Breast epithelium (tissue), 4 donors: ENCODE data around the gene ITGB4. TPM values are rescaled to one million over a fixed set of nuclear protein-coding genes. Genes with fewer than 3 reads are reported as not detected.

ENCODE experiments used
- DNase-seq, 2 donors: peaks; one replicate each; pipeline ENCODE4 v3.0.0-alpha.2; 2019; ENCODE audit warnings: low spot score in 2 of 2
- H3K27ac ChIP-seq, 2 donors: fragments of 200-600 bp; sonication (generic) in 1 of 2; one replicate each; pipeline ENCODE4 v1.5.1; 2016 to 2019; ENCODE audit warnings: mild to moderate bottlenecking in 1 of 2
- H3K27me3 ChIP-seq, 2 donors: fragments of 200-600 bp; sonication (generic) in 1 of 2; one replicate each; pipeline versions ENCODE4 v1.5.1 to v1.6.0; 2017 to 2019; ENCODE audit warnings: control low read depth in 1 of 2, mild to moderate bottlenecking in 1 of 2
- H3K36me3 ChIP-seq: fragments of 200-600 bp; one replicate; pipeline ENCODE4 v1.5.1; 2019
- H3K4me1 ChIP-seq, 2 donors: fragments of 200-600 bp; sonication (generic); one replicate each; pipeline ENCODE4 v1.5.1; 2016 to 2019; ENCODE audit warnings: control low read depth in 1 of 2
- H3K4me3 ChIP-seq, 3 donors: fragments of 200-600 bp; sonication (generic); 1 replicate in 2 of 3; 2 replicates in 1 of 3; pipeline ENCODE4 v1.5.1; 2016 to 2019; ENCODE audit warnings: mild to moderate bottlenecking in 3 of 3, moderate library complexity in 2 of 3
- H3K9me3 ChIP-seq, 2 donors: fragments of 200-600 bp; sonication (generic) in 1 of 2; one replicate each; pipeline ENCODE4 v1.5.1; 2016 to 2019; ENCODE audit warnings: control low read depth in 1 of 2
- CTCF ChIP-seq, 3 donors: fragments of 450-650 bp; IDR thresholded peaks; one replicate each; pipeline ENCODE4 v1.5.1; 2016 to 2017; ENCODE audit warnings: antibody characterized with exemption in 3 of 3, mild to moderate bottlenecking in 3 of 3, moderate library complexity in 3 of 3
- POLR2A ChIP-seq: fragments of 450-650 bp; IDR thresholded peaks from one replicate; pipeline ENCODE4 v1.6.1; 2016; ENCODE audit warnings: antibody characterized with exemption, mild to moderate bottlenecking, moderate library complexity
- POLR2AphosphoS5 ChIP-seq, 3 donors: sonication (generic); formaldehyde crosslinking; IDR thresholded peaks; one replicate each; pipeline ENCODE4 v1.6.1; 2017; ENCODE audit warnings: antibody characterized with exemption in 3 of 3
- intact Hi-C: fragments of 100-400 bp; cut with DNase I; formaldehyde crosslinking; loops from one replicate; pipeline ENCODE4 v1.15.1; 2023; ENCODE audit warnings: low total_unique reads
- total RNA-seq, 3 donors: library from RNA; depleted of rRNA; stranded (reverse); fragments of >200 nt; gene quantifications; one replicate each; pipeline ENCODE4 v1.1.0, GENCODE V29; 2016

ITGB4 gene
- total RNA-seq, 3 donors from 2014 or later: 9.8 to 125 (median 67.2) TPM

DNA sequence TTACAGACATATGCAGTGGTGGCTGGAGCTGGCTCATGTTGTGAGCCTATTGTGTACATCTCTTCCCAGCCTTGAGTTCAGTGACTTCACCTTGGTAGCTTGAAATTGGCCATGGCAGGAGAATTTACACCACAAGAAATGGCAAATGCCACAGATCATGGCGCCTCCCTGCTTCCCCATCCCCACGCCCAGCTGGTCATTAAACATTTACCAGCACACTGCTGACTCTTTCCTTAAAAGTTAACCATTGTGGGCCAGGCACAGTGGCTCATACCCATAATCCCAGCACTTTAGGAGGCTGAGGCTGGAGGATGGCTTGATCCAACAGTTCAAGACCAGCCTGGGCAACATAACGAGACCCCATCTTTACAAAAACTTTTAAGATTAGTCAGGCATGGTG, 22.6 kb upstream of the ITGB4 start:
- no peaks in the 10 kb centered on the region for H3K36me3 ChIP-seq
- no peaks in the 10 kb centered on the region for H3K27me3 ChIP-seq
- intact Hi-C loops: no loop called here
- no peak overlapping the region for H3K4me3 ChIP-seq
- peaks cover 34 to 52% of the 10 kb centered on the region in 2 donors for H3K4me1 ChIP-seq
- TF ChIP-seq POLR2AphosphoS5 (IDR thresholded peaks at IDR 0.05) (no peak), CTCF (IDR thresholded peaks at IDR 0.05) (no peak), POLR2A (no peak)
- DNase-seq: no peak
- H3K27ac ChIP-seq: peak overlapping the region; percentile 95 to 98
- H3K9me3 ChIP-seq: no peaks in the 10 kb centered on the region

- Histone ChIP-seq H3K27me3 (no peaks in the 10 kb centered on the region), H3K4me3 (no peak overlapping the region), H3K27ac (peak overlapping the region; percentile 95 to 98), H3K4me1 (peaks cover 27 to 39% of the 10 kb centered on the region in 2 donors), H3K9me3 (no peaks in the 10 kb centered on the region), H3K36me3 (no peaks in the 10 kb centered on the region)
- TF ChIP-seq POLR2A: no peak
- TF ChIP-seq CTCF (IDR thresholded peaks at IDR 0.05): no peak
- no peak for TF ChIP-seq POLR2AphosphoS5 (IDR thresholded peaks at IDR 0.05)
- intact Hi-C loops: no loop called here
- no peak for DNase-seq
Measured at GRCh38 chr17:75701288-75701687, 20.0 kb upstream of the ITGB4 start.

GRCh38 chr17:75703191-75703590, 18.1 kb upstream of the ITGB4 start:
- Histone ChIP-seq H3K9me3 (no peaks in the 10 kb centered on the region), H3K4me1 (peaks cover 19 to 28% of the 10 kb centered on the region in 2 donors), H3K27me3 (no peaks in the 10 kb centered on the region), H3K36me3 (no peaks in the 10 kb centered on the region), H3K4me3 (no peak overlapping the region), H3K27ac (peak overlapping the region; percentile 95 to 98)
- intact Hi-C loops: no loop called here
- TF ChIP-seq CTCF (IDR thresholded peaks at IDR 0.05) (no peak), POLR2AphosphoS5 (IDR thresholded peaks at IDR 0.05) (no peak), POLR2A (no peak)
- DNase-seq: no peak

DNA sequence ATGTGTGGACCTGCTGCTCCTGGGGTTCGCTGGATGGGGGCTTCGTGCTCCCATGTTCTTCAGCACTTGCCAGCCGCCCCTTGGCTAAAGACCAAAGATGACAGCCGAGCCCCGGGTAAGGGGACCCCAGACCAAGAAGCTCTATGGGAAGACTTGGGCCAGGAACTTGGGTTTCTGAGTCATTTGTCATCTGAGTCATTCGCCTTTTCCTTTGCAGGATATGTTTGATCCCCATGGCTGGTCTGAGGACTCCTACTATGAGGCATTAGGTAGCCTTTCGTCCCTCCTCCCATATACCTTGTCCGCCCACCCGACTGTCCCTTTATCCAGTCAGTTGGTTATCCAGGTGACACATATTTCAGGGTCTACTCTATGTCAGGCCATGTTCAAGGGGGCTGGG, 17.7 kb upstream of the ITGB4 start:
- no peak for TF ChIP-seq POLR2A
- TF ChIP-seq POLR2AphosphoS5 (IDR thresholded peaks at IDR 0.05): no peak
- no peak for TF ChIP-seq CTCF (IDR thresholded peaks at IDR 0.05)
- intact Hi-C loops: no loop called here
- Histone ChIP-seq H3K4me3 (no peak overlapping the region), H3K27me3 (no peaks in the 10 kb centered on the region), H3K4me1 (peaks cover 19 to 27% of the 10 kb centered on the region in 2 donors), H3K27ac (peak overlapping the region; percentile 95 to 98), H3K36me3 (no peaks in the 10 kb centered on the region), H3K9me3 (no peaks in the 10 kb centered on the region)
- DNase-seq: no peak

GRCh38 chr17:75704963-75705875, 16.0 kb upstream of the ITGB4 start:
- H3K36me3 ChIP-seq: no peaks in the 10 kb centered on the region
- no peak for DNase-seq
- peaks cover 9 to 11% of the 10 kb centered on the region in 2 donors for H3K4me1 ChIP-seq
- H3K27me3 ChIP-seq: no peaks in the 10 kb centered on the region
- no peaks in the 10 kb centered on the region for H3K9me3 ChIP-seq
- TF ChIP-seq POLR2AphosphoS5 (IDR thresholded peaks at IDR 0.05) (no peak), POLR2A (no peak)
- intact Hi-C loops: no loop called here
- peak overlapping the region; percentile 38 to 42 for H3K27ac ChIP-seq
- H3K4me3 ChIP-seq: no peak overlapping the region
